K562 (cell line): ENCODE data around the gene LAMB3. TPM values are rescaled to one million over a fixed set of nuclear protein-coding genes. Genes with fewer than 3 reads are reported as not detected.

Experiments used
- BMI1 ChIP-seq: fragments of 150-350 bp; IDR thresholded peaks from 2 replicates; pipeline ENCODE4 v1.6.1; 2014; ENCODE audit warnings: low read length
- CBFA2T3 ChIP-seq: fragments of 450-650 bp; IDR thresholded peaks from 2 replicates; pipeline ENCODE4 v1.6.1; 2017
- E2F6 ChIP-seq, 2 experiments: IDR thresholded peaks; 2 replicates each; pipeline ENCODE4 v1.6.1; 2011; ENCODE audit warnings: borderline replicate concordance in 1 of 2, control low read depth in 1 of 2, low read depth in 1 of 2, low read length in 1 of 2, mild to moderate bottlenecking in 1 of 2, mixed read lengths in 1 of 2, moderate library complexity in 1 of 2; ENCODE audit not compliant: insufficient read depth in 1 of 2, insufficient read length in 1 of 2, poor library complexity in 1 of 2, severe bottlenecking in 1 of 2; ENCODE audit errors: extremely low read depth in 1 of 2
- PPARD ChIP-seq: fragments of 250-450 bp; sonication (Bioruptor Pico); IDR thresholded peaks from 2 replicates; pipeline ENCODE4 v1.8.0; 2022; ENCODE audit warnings: inconsistent platforms, mild to moderate bottlenecking, moderate library complexity
- RBFOX2 ChIP-seq: fragments of 200-400 bp; formaldehyde crosslinking; IDR thresholded peaks from 2 replicates; pipeline ENCODE4 v1.6.1; 2017; ENCODE audit warnings: low read depth, mild to moderate bottlenecking, low read length, moderate library complexity
- RCOR1 ChIP-seq, 2 experiments: IDR thresholded peaks; 2 replicates each; pipeline ENCODE4 v1.6.1; 2012; ENCODE audit warnings: low read depth in 2 of 2, low read length in 2 of 2, borderline replicate concordance in 1 of 2, improper control_type of control experiment in 1 of 2
- SAFB2 ChIP-seq: fragments of 200-400 bp; formaldehyde crosslinking; IDR thresholded peaks from 2 replicates; pipeline ENCODE4 v1.6.1; 2018; ENCODE audit warnings: borderline replicate concordance, low read length, low read depth, moderate library complexity; ENCODE audit not compliant: severe bottlenecking
- SMAD4 ChIP-seq: fragments of 250-450 bp; sonication (Bioruptor Pico); conservative IDR thresholded peaks from 2 replicates; pipeline ENCODE4 v1.8.0; 2021; ENCODE audit warnings: inconsistent platforms, mild to moderate bottlenecking, moderate library complexity
- SMARCB1 ChIP-seq: IDR thresholded peaks from 2 replicates; pipeline ENCODE4 v1.6.1; 2011; ENCODE audit warnings: improper control_type of control experiment, low read depth; ENCODE audit not compliant: insufficient read length
- TOE1 ChIP-seq, 2 experiments: fragments of 450-650 bp in 1 of 2; sonication (generic) in 1 of 2; formaldehyde crosslinking in 1 of 2; IDR thresholded peaks; 2 replicates each; pipeline versions ENCODE4 v1.7.1 to v1.8.0; 2016 to 2022; ENCODE audit warnings: borderline replicate concordance in 2 of 2, mild to moderate bottlenecking in 2 of 2, antibody characterized with exemption in 1 of 2, inconsistent platforms in 1 of 2, low read depth in 1 of 2, missing genetic modification reagents in 1 of 2, moderate library complexity in 1 of 2
- ZNF133 ChIP-seq: fragments of 250-450 bp; sonication (Bioruptor Pico); IDR thresholded peaks from 2 replicates; pipeline ENCODE4 v1.4.0; 2020; ENCODE audit warnings: mild to moderate bottlenecking
- ZNF449 ChIP-seq: fragments of 250-450 bp; sonication (Bioruptor Pico); IDR thresholded peaks from 2 replicates; pipeline ENCODE4 v1.8.0; 2022; ENCODE audit warnings: moderate library complexity, mild to moderate bottlenecking, inconsistent platforms
- ZNF707 ChIP-seq: fragments of 250-450 bp; sonication (Bioruptor Pico); conservative IDR thresholded peaks from 2 replicates; pipeline ENCODE4 v1.8.0; 2022; ENCODE audit warnings: inconsistent platforms, mild to moderate bottlenecking, moderate library complexity
- polyA plus RNA-seq, 8 experiments: library from polyadenylated mRNA; depleted of rRNA in 4 of 8; stranded (reverse) in 5 of 8; unstranded in 3 of 8; fragments of >200 nt; fragmentation: Nextera tagmentation in 2 of 8; fragmentation: Illumina TruSeq in 1 of 8; extraction: Ambion mirVana in 2 of 8; extraction: Trizol in 1 of 8; gene quantifications; 2 replicates each; pipeline versions ENCODE4 v1.2.1 to v1.2.3, GENCODE V29; 2011 to 2014; ENCODE audit warnings: inconsistent platforms in 1 of 8, missing spikeins in 1 of 8
- total RNA-seq, 7 experiments: library from RNA; depleted of rRNA in 6 of 7; stranded (reverse); fragments of >200 nt in 6 of 7; fragmentation: Illumina TruSeq in 2 of 7; extraction: Trizol in 2 of 7; gene quantifications; 2 replicates each; pipeline versions ENCODE4 v1.2.1 to v1.2.3, GENCODE V29; 2011 to 2021; ENCODE audit warnings: low replicate concordance in 1 of 7
- TF ChIP-seq, protein P1 (sequence below), 2 experiments: IDR thresholded peaks; 2 replicates each; pipeline ENCODE4 v1.6.1; 2012; ENCODE audit warnings: improper control_type of control experiment in 2 of 2, low read depth in 2 of 2, low read length in 2 of 2, borderline replicate concordance in 1 of 2
- TF ChIP-seq, protein P2 (sequence below): sonication (generic); formaldehyde crosslinking; IDR thresholded peaks from 2 replicates; pipeline ENCODE4 v1.8.0; 2022; ENCODE audit warnings: missing genetic modification reagents, mild to moderate bottlenecking, borderline replicate concordance
- TF ChIP-seq, protein P3 (sequence below), 2 experiments: fragments of 250-450 bp in 1 of 2; fragments of 450-650 bp in 1 of 2; sonication (Bioruptor Pico) in 1 of 2; IDR thresholded peaks; 2 replicates each; pipeline versions ENCODE4 v1.6.1 to v1.8.0; 2016 to 2021; ENCODE audit warnings: mild to moderate bottlenecking in 2 of 2, moderate library complexity in 2 of 2, missing compliant biosample characterization in 1 of 2, missing genetic modification characterization in 1 of 2

The LAMB3 gene
- total and polyA plus RNA-seq, 9 of the 15 experiments (the other 6 are each of a cell fraction or from before 2014, with no cell fraction given): 0.08 to 1.3 (median 0.91) TPM

GRCh38 chr1:209672705-209673630, 20.7 kb upstream of the LAMB3 start (continued):
- TF ChIP-seq, protein P1, sequence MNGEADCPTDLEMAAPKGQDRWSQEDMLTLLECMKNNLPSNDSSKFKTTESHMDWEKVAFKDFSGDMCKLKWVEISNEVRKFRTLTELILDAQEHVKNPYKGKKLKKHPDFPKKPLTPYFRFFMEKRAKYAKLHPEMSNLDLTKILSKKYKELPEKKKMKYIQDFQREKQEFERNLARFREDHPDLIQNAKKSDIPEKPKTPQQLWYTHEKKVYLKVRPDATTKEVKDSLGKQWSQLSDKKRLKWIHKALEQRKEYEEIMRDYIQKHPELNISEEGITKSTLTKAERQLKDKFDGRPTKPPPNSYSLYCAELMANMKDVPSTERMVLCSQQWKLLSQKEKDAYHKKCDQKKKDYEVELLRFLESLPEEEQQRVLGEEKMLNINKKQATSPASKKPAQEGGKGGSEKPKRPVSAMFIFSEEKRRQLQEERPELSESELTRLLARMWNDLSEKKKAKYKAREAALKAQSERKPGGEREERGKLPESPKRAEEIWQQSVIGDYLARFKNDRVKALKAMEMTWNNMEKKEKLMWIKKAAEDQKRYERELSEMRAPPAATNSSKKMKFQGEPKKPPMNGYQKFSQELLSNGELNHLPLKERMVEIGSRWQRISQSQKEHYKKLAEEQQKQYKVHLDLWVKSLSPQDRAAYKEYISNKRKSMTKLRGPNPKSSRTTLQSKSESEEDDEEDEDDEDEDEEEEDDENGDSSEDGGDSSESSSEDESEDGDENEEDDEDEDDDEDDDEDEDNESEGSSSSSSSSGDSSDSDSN (IDR thresholded peaks at IDR 0.05; ENCODE audit: borderline replicate concordance in 1 of 2, low read depth in 2 of 2, low read length in 2 of 2): no peak
- TF ChIP-seq, protein P2, sequence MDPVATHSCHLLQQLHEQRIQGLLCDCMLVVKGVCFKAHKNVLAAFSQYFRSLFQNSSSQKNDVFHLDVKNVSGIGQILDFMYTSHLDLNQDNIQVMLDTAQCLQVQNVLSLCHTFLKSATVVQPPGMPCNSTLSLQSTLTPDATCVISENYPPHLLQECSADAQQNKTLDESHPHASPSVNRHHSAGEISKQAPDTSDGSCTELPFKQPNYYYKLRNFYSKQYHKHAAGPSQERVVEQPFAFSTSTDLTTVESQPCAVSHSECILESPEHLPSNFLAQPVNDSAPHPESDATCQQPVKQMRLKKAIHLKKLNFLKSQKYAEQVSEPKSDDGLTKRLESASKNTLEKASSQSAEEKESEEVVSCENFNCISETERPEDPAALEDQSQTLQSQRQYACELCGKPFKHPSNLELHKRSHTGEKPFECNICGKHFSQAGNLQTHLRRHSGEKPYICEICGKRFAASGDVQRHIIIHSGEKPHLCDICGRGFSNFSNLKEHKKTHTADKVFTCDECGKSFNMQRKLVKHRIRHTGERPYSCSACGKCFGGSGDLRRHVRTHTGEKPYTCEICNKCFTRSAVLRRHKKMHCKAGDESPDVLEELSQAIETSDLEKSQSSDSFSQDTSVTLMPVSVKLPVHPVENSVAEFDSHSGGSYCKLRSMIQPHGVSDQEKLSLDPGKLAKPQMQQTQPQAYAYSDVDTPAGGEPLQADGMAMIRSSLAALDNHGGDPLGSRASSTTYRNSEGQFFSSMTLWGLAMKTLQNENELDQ (CRISPR knock-in tag): no peak
- TF ChIP-seq SMAD4 (CRISPR knock-in tag): peak; percentile 51; the same call in 1 of the 2 replicates
- TF ChIP-seq TOE1 (IDR thresholded peaks at IDR 0.05; ENCODE audit: borderline replicate concordance): peak; percentile 96; the same call in 1 of the 2 replicates
- TF ChIP-seq TOE1 (CRISPR knock-in tag; IDR thresholded peaks at IDR 0.05; ENCODE audit: borderline replicate concordance, low read depth): no peak
- TF ChIP-seq ZNF133 (CRISPR knock-in tag): no peak
- TF ChIP-seq SMARCB1: no peak
- TF ChIP-seq RBFOX2: 0 out of 2 replicates have a peak, but pooled peaks have one; percentile 17
- TF ChIP-seq E2F6 (IDR thresholded peaks at IDR 0.05; ENCODE audit: borderline replicate concordance in 1 of 2, extremely low read depth in 1 of 2, insufficient read depth in 1 of 2, insufficient read length in 1 of 2, low read depth in 1 of 2, low read length in 1 of 2, poor library complexity in 1 of 2, severe bottlenecking in 1 of 2): no peak
- no peak for TF ChIP-seq ZNF707
- no peak for TF ChIP-seq CBFA2T3
- TF ChIP-seq ZNF449 (CRISPR knock-in tag): no peak
- no peak for TF ChIP-seq BMI1
- TF ChIP-seq SAFB2: no peak
- peak in 1 of 2 experiments; percentile 27; a peak in 1 of 4 replicates for TF ChIP-seq RCOR1 (IDR thresholded peaks at IDR 0.05; ENCODE audit: borderline replicate concordance in 1 of 2, low read depth in 2 of 2, low read length in 2 of 2)
- TF ChIP-seq PPARD (CRISPR knock-in tag): no peak
- TF ChIP-seq, protein P3, sequence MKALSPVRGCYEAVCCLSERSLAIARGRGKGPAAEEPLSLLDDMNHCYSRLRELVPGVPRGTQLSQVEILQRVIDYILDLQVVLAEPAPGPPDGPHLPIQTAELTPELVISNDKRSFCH (CRISPR knock-in tag; IDR thresholded peaks at IDR 0.05): no peak
- TF ChIP-seq, protein P3 (tag; IDR thresholded peaks at IDR 0.05): no peak
